Adrenal gland (tissue), 5 donors: Measurements from ENCODE around the gene IL1R2.

Source experiments
- POLR2A ChIP-seq, 2 donors: fragments of 450-650 bp; IDR thresholded peaks; one replicate each; pipeline ENCODE4 v1.6.1; 2017; ENCODE audit warnings: antibody characterized with exemption in 2 of 2, mild to moderate bottlenecking in 2 of 2, moderate library complexity in 1 of 2
- TF ChIP-seq, protein P1 (sequence below), 6 experiments: fragments of 450-650 bp in 4 of 6; fragments of 200-600 bp in 2 of 6; sonication (generic) in 1 of 6; IDR thresholded peaks; 1 replicate in 5 of 6; 2 replicates in 1 of 6; pipeline versions ENCODE4 v1.5.1 to v1.8.0; 2016 to 2021; ENCODE audit warnings: antibody characterized with exemption in 6 of 6, mild to moderate bottlenecking in 2 of 6, moderate library complexity in 1 of 6
- donor health status: DM: no; HTN: no; CAD: no.

DNA sequence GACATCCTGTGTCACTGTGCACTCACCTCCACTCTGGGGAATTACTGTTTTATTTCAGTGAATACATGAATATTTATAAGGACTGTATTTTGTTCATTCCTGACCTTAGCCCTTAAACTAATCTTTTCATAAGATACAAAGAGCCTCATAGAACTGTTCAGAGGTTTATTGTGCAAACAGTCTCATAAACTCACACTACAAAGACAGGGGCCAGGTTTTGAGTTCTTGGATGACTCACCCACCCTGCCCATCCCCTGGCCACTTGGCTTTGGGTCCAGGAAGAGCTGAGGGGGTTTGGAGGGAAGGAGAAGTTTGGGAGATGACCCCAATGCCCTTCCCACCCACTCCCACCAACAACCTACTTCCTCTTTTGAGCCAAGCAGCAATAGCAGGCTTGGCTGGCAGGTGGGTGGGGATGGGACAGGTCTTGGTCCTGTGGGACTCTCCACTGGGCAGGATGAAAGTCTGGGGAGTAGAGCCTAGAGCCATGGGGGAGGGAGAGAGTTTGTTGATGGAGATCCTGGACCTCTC is 43.1 kb upstream of the IL1R2 start:
- TF ChIP-seq, protein P1, sequence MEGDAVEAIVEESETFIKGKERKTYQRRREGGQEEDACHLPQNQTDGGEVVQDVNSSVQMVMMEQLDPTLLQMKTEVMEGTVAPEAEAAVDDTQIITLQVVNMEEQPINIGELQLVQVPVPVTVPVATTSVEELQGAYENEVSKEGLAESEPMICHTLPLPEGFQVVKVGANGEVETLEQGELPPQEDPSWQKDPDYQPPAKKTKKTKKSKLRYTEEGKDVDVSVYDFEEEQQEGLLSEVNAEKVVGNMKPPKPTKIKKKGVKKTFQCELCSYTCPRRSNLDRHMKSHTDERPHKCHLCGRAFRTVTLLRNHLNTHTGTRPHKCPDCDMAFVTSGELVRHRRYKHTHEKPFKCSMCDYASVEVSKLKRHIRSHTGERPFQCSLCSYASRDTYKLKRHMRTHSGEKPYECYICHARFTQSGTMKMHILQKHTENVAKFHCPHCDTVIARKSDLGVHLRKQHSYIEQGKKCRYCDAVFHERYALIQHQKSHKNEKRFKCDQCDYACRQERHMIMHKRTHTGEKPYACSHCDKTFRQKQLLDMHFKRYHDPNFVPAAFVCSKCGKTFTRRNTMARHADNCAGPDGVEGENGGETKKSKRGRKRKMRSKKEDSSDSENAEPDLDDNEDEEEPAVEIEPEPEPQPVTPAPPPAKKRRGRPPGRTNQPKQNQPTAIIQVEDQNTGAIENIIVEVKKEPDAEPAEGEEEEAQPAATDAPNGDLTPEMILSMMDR (IDR thresholded peaks at IDR 0.05) = no peak
- TF ChIP-seq POLR2A (IDR thresholded peaks at IDR 0.05) = no peak
